Smooth muscle cell (in vitro differentiated cells): Measurements from ENCODE around the gene SLC17A1. TPM values are rescaled to one million over a fixed set of nuclear protein-coding genes. Genes with fewer than 3 reads are reported as not detected.

Experiments
- DNase-seq: peaks from one replicate; lab custom pipeline; 2025; ENCODE audit not compliant: unreplicated experiment; lab: John Stamatoyannopoulos, UW
- H2AFZ ChIP-seq: fragments of 200-600 bp; sonication (generic); 2 replicates; pipeline ENCODE4 v1.6.0; 2016; ENCODE audit warnings: antibody characterized with exemption, low read depth, mild to moderate bottlenecking
- H3F3A ChIP-seq: fragments of 200-600 bp; sonication (generic); 2 replicates; pipeline ENCODE4 v1.6.0; 2017; ENCODE audit warnings: antibody characterized with exemption, low read depth
- H3K27ac ChIP-seq: fragments of 200-600 bp; sonication (generic); 2 replicates; pipeline ENCODE4 v1.5.1; 2016; ENCODE audit warnings: low read depth, mild to moderate bottlenecking
- H3K27me3 ChIP-seq: fragments of 200-600 bp; sonication (generic); 2 replicates; pipeline ENCODE4 v1.6.1; 2016; ENCODE audit warnings: low read depth, mild to moderate bottlenecking
- H3K36me3 ChIP-seq: fragments of 200-600 bp; sonication (generic); 2 replicates; pipeline ENCODE4 v1.5.1; 2016; ENCODE audit warnings: low read depth
- H3K4me1 ChIP-seq: fragments of 200-600 bp; sonication (generic); 2 replicates; pipeline ENCODE4 v1.5.1; 2016; ENCODE audit warnings: low read depth
- H3K4me2 ChIP-seq: fragments of 200-600 bp; sonication (generic); 2 replicates; pipeline ENCODE4 v1.6.0; 2016; ENCODE audit warnings: mild to moderate bottlenecking
- H3K4me3 ChIP-seq: fragments of 200-600 bp; sonication (generic); 2 replicates; pipeline ENCODE4 v1.5.1; 2016; ENCODE audit warnings: mild to moderate bottlenecking
- H3K79me2 ChIP-seq: fragments of 200-600 bp; sonication (generic); 2 replicates; pipeline ENCODE4 v1.6.0; 2016; ENCODE audit warnings: low read depth, mild to moderate bottlenecking
- H3K9ac ChIP-seq: fragments of 200-600 bp; sonication (generic); 2 replicates; pipeline ENCODE4 v1.6.0; 2016; ENCODE audit warnings: low read depth
- H3K9me3 ChIP-seq: fragments of 200-600 bp; sonication (generic); replicated peaks from 2 replicates; pipeline ENCODE4 v1.5.1; 2016; ENCODE audit warnings: low read depth
- H4K20me1 ChIP-seq: fragments of 200-600 bp; sonication (generic); 2 replicates; pipeline ENCODE4 v1.6.0; 2016; ENCODE audit warnings: low read depth
- WGBS: methylation state at CpG from one replicate; pipeline ENCODE4 v1.1.7; 2016; ENCODE audit warnings: low lambda C conversion rate; 5-methylcytosine and 5-hydroxymethylcytosine counted together
- polyA plus RNA-seq: library from polyadenylated mRNA; unstranded; fragments of >200 nt; fragmentation: Nextera tagmentation; extraction: Ambion mirVana; gene quantifications from 2 replicates; pipeline ENCODE4 v1.2.1, GENCODE V29; 2016
- total RNA-seq: library from RNA; depleted of rRNA; stranded (reverse); fragments of >200 nt; gene quantifications from 2 replicates; pipeline ENCODE4 v1.2.3, GENCODE V29; 2014
- TF ChIP-seq, protein P1 (sequence below): fragments of 200-600 bp; sonication (generic); IDR thresholded peaks from 2 replicates; pipeline ENCODE4 v1.5.1; 2017; ENCODE audit warnings: borderline replicate concordance, mild to moderate bottlenecking, antibody characterized with exemption; ENCODE audit not compliant: insufficient read depth, poor library complexity, severe bottlenecking

Gene SLC17A1
- total and polyA plus RNA-seq, 2 experiments from 2014 or later = not detected

DNA sequence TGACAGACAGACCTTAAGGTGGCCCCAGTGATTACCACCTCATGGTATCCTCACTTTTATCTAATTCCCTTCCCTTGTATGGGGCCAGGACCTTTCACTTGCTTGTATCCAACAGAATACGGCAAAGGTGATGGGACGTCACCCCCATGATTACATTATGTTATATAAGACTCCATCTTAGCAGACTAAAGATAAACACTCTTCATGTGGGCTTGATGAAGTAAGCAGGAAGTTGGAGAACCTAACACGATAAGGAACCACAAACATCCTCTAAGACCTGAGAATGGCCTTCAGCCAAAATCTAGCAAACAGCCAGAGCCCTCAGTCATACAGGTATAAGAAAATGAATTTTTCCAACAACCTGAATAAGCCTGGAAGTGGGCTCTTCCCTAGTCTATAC is 34.2 kb upstream of the SLC17A1 start:
- Histone ChIP-seq H3K79me2 (no peaks in the 10 kb centered on the region), H3K27ac (no peak overlapping the region), H3K9ac (no peak overlapping the region), H4K20me1 (no peaks in the 10 kb centered on the region), H3K36me3 (no peaks in the 10 kb centered on the region), H3K4me2 (no peak overlapping the region), H3K27me3 (no peaks in the 10 kb centered on the region), H3K9me3 (no peaks in the 10 kb centered on the region), H3K4me3 (no peak overlapping the region), H3F3A (no peaks in the 10 kb centered on the region), H3K4me1 (no peaks in the 10 kb centered on the region), H2AFZ (no peak overlapping the region)
- TF ChIP-seq, protein P1, sequence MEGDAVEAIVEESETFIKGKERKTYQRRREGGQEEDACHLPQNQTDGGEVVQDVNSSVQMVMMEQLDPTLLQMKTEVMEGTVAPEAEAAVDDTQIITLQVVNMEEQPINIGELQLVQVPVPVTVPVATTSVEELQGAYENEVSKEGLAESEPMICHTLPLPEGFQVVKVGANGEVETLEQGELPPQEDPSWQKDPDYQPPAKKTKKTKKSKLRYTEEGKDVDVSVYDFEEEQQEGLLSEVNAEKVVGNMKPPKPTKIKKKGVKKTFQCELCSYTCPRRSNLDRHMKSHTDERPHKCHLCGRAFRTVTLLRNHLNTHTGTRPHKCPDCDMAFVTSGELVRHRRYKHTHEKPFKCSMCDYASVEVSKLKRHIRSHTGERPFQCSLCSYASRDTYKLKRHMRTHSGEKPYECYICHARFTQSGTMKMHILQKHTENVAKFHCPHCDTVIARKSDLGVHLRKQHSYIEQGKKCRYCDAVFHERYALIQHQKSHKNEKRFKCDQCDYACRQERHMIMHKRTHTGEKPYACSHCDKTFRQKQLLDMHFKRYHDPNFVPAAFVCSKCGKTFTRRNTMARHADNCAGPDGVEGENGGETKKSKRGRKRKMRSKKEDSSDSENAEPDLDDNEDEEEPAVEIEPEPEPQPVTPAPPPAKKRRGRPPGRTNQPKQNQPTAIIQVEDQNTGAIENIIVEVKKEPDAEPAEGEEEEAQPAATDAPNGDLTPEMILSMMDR = no peak
- WGBS = 96% methylated on average over 3 of the region's 3 CpGs
- DNase-seq = no peak

DNA sequence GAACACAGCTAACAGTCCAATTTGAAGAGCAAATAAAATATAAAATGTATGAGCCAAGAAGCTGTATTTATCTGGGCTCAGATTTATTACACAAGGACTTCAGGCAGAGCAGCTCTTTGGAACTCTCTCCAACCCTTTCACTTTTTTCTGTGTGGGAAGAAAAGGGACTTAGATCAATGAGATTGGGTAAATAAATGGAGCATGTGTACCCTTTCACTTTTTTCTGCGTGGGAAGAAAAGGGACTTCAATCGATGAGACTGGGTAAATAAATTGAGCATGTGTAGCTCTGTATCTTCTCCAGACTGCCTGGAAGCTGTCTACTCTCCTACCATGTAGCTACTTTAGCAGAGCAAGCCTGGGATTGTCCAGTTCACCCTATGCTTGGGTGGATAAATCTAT is 31.5 kb upstream of the SLC17A1 start:
- Histone ChIP-seq H3K4me1 (no peaks in the 10 kb centered on the region), H3K79me2 (no peaks in the 10 kb centered on the region), H3F3A (no peaks in the 10 kb centered on the region), H3K27ac (no peak overlapping the region), H3K36me3 (no peaks in the 10 kb centered on the region), H3K27me3 (no peaks in the 10 kb centered on the region), H3K9ac (no peak overlapping the region), H3K4me2 (no peak overlapping the region), H3K4me3 (no peak overlapping the region), H3K9me3 (no peaks in the 10 kb centered on the region), H2AFZ (no peak overlapping the region), H4K20me1 (no peaks in the 10 kb centered on the region)
- TF ChIP-seq, protein P1 = no peak
- 84% methylated on average over 2 of the region's 2 CpGs for WGBS
- no peak for DNase-seq

- Histone ChIP-seq H3K9ac (no peak overlapping the region), H3K9me3 (no peaks in the 10 kb centered on the region), H2AFZ (no peak overlapping the region), H3K4me1 (no peaks in the 10 kb centered on the region), H3K4me2 (no peak overlapping the region), H3K27ac (no peak overlapping the region), H3F3A (no peaks in the 10 kb centered on the region), H4K20me1 (no peaks in the 10 kb centered on the region), H3K4me3 (no peak overlapping the region), H3K27me3 (no peaks in the 10 kb centered on the region), H3K79me2 (no peaks in the 10 kb centered on the region), H3K36me3 (no peaks in the 10 kb centered on the region)
- TF ChIP-seq, protein P1 = no peak
- DNase-seq = no peak
- WGBS = 93% methylated on average over 4 of the region's 4 CpGs
Observed at GRCh38 chr6:25862199-25862598, 30.3 kb upstream of the SLC17A1 start.

DNA sequence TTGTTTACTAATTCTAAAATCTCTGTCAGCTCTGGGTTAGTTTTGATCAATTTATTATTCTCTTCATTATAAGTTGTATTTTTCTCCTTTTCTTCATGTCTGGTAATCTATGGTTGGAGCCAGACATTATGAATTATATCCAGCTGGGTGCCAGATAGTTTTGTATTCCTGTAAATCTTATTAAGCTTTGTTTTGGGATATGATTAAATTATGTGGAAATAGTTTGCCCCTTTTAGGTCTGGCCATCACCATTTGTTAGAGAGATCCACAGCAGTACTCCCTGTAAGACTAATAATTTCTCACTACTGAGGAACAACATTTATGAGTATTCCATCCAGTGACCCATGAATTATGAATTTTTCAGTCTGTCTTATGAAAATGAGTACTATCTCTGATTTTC is 20.9 kb upstream of the SLC17A1 start:
- TF ChIP-seq, protein P1 = no peak
- no peaks in the 10 kb centered on the region for H3K9me3 ChIP-seq
- no peaks in the 10 kb centered on the region for H4K20me1 ChIP-seq
- no peak overlapping the region for H3K4me3 ChIP-seq
- H3K4me2 ChIP-seq = no peak overlapping the region
- no peaks in the 10 kb centered on the region for H3K4me1 ChIP-seq
- no peaks in the 10 kb centered on the region for H3K27me3 ChIP-seq
- no peaks in the 10 kb centered on the region for H3K36me3 ChIP-seq
- no peak overlapping the region for H2AFZ ChIP-seq
- H3K9ac ChIP-seq = no peak overlapping the region
- H3F3A ChIP-seq = no peaks in the 10 kb centered on the region
- no peak overlapping the region for H3K27ac ChIP-seq
- no peak for DNase-seq
- no peaks in the 10 kb centered on the region for H3K79me2 ChIP-seq
